GM19328 (cell line): ENCODE data around the gene TRMT2B.
"Not testable (repeated sequence)": the region's sequence is repeated elsewhere in the genome, so short reads cannot be mapped to it uniquely, and the experiment has no call there.

Experiments used
- ATAC-seq: cut with Tn5 transposase; IDR thresholded peaks from one replicate; pipeline ENCODE4 v1.9.1; 2021; ENCODE audit warnings: mild to moderate bottlenecking, moderate library complexity; ENCODE audit not compliant: unreplicated experiment

TRMT2B gene

GRCh38 chrX:101051549-101052302, at the start of gene TRMT2B:
TRMT2B (minus strand) TSS chrX:101052111; CDS start chrX:101042289, 9,822 bp downstream.
- peak; percentile 85 for ATAC-seq

GRCh38 chrX:101097546-101098453, 45.9 kb upstream of the TRMT2B start, which contains the start of gene CENPI:
CENPI (plus strand) TSS chrX:101098204; CDS start chrX:101101071, 2,867 bp downstream.
- peak; percentile 99 for ATAC-seq

- ATAC-seq: no peak
Observed at GRCh38 chrX:101091817-101092216, 39.9 kb upstream of the TRMT2B start.

- ATAC-seq: no peak
Observed at GRCh38 chrX:101081231-101081630, 29.3 kb upstream of the TRMT2B start.

GRCh38 chrX:101080326-101081124, 28.6 kb upstream of the TRMT2B start:
- no peak for ATAC-seq

GRCh38 chrX:101079736-101080270, 27.9 kb upstream of the TRMT2B start:
- no peak for ATAC-seq

GRCh38 chrX:101078716-101079598, 27.0 kb upstream of the TRMT2B start, which contains the start of gene TMEM35A:
TMEM35A (plus strand) TSS chrX:101078879; CDS start chrX:101079003, 124 bp downstream.
- ATAC-seq: no peak

GRCh38 chrX:101071582-101071981, 19.7 kb upstream of the TRMT2B start:
- no peak for ATAC-seq

- ATAC-seq: no peak
Observed at GRCh38 chrX:101062176-101062575, 10.3 kb upstream of the TRMT2B start.

- ATAC-seq: peak; percentile 76
Observed at GRCh38 chrX:101057093-101057714, 5.3 kb upstream of the TRMT2B start.

- not testable (repeated sequence) for ATAC-seq
Observed at GRCh38 chrX:101056551-101056950, 4.6 kb upstream of the TRMT2B start.

GRCh38 chrX:101051153-101051548, 760 bp downstream of the TRMT2B start:
- ATAC-seq: no peak

GRCh38 chrX:101040197-101040596, 11.7 kb downstream of the TRMT2B start:
- no peak for ATAC-seq

GRCh38 chrX:101037231-101037630, 14.7 kb downstream of the TRMT2B start:
- no peak for ATAC-seq

- no peak for ATAC-seq
Observed at GRCh38 chrX:101029665-101030064, 22.2 kb downstream of the TRMT2B start.

GRCh38 chrX:101028562-101028961, 23.3 kb downstream of the TRMT2B start:
- ATAC-seq: no peak

GRCh38 chrX:101025126-101025525, 26.8 kb downstream of the TRMT2B start:
- no peak for ATAC-seq

- no peak for ATAC-seq
Observed at GRCh38 chrX:101022020-101022419, 29.9 kb downstream of the TRMT2B start.

- not testable (repeated sequence) for ATAC-seq
Observed at GRCh38 chrX:101012031-101012430, 39.9 kb downstream of the TRMT2B start.
